ENCODE data around the gene TNIK. TPM values are rescaled to one million over a fixed set of nuclear protein-coding genes. Genes with fewer than 3 reads are reported as not detected.

The TNIK gene
- total RNA-seq, 1 experiment from 2014 or later, result 0.69 TPM

DNA sequence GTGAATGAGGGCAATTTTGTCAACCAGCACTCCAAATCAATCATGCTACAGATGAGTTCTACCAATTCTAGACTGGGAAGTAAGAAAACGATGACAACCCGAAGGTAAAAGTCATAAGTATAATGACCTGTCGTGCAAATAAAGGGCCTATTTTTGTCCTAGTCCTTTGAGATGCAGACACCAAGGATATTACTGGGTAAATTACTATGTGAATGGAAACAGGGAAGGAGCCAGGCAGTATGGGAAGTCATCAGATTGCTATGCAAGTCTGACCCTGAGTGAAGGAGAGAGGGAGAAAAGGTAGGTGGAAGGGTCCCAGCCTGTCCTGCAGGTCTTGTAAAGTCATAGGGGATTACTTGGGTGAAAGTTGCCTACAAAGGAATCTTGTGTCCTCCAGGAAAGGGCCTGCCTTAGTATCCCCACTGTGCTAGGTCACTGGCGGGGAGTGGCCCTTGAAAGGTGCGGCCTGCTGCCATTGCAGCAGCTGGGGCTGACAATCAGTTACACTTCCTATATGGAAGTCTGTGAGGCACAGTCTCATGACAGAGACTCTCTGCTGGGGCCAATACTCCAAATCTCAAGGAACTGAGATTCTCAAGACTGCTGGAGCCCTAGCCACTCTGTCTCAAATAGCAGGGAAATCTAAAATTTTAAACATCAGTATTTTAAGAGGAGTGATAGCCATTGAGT is 283.8 kb downstream of the TNIK start:
- Histone ChIP-seq H3K4me3 (ENCODE audit: low read depth, low read length, poor library complexity, severe bottlenecking) (no peak overlapping the region), H3K27me3 (replicated peaks; ENCODE audit: insufficient read depth, low read depth, low read length, poor library complexity) (no peaks in the 10 kb centered on the region), H3K9me3 (ENCODE audit: low read depth, low read length, poor library complexity, severe bottlenecking) (no peaks in the 10 kb centered on the region), H3K36me3 (ENCODE audit: insufficient read depth, low read length, poor library complexity, severe bottlenecking) (no peaks in the 10 kb centered on the region), H3K4me1 (ENCODE audit: insufficient read depth, low read length, poor library complexity, severe bottlenecking) (no peaks in the 10 kb centered on the region), H3K27ac (ENCODE audit: low read depth, low read length, poor library complexity, severe bottlenecking) (no peak overlapping the region)
- no peak for DNase-seq (ENCODE audit: low spot score)
- TF ChIP-seq, protein P1, sequence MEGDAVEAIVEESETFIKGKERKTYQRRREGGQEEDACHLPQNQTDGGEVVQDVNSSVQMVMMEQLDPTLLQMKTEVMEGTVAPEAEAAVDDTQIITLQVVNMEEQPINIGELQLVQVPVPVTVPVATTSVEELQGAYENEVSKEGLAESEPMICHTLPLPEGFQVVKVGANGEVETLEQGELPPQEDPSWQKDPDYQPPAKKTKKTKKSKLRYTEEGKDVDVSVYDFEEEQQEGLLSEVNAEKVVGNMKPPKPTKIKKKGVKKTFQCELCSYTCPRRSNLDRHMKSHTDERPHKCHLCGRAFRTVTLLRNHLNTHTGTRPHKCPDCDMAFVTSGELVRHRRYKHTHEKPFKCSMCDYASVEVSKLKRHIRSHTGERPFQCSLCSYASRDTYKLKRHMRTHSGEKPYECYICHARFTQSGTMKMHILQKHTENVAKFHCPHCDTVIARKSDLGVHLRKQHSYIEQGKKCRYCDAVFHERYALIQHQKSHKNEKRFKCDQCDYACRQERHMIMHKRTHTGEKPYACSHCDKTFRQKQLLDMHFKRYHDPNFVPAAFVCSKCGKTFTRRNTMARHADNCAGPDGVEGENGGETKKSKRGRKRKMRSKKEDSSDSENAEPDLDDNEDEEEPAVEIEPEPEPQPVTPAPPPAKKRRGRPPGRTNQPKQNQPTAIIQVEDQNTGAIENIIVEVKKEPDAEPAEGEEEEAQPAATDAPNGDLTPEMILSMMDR (conservative IDR thresholded peaks at IDR 0.05; ENCODE audit: low read depth, low read length), result no peak
- no peak for TF ChIP-seq EZH2 (IDR thresholded peaks at IDR 0.05; ENCODE audit: borderline replicate concordance, low read depth, low read length, poor library complexity, severe bottlenecking)
- no TSS peak for BruUV-seq (replicated peaks)
- CTCF ChIA-PET, result no interaction called here
- intact Hi-C loops (cut with micrococcal nuclease; ENCODE audit: unreplicated experiment), result no loop called here
- POLR2A ChIA-PET (ENCODE audit: low non-redundant PET), result no interaction called here

DNA sequence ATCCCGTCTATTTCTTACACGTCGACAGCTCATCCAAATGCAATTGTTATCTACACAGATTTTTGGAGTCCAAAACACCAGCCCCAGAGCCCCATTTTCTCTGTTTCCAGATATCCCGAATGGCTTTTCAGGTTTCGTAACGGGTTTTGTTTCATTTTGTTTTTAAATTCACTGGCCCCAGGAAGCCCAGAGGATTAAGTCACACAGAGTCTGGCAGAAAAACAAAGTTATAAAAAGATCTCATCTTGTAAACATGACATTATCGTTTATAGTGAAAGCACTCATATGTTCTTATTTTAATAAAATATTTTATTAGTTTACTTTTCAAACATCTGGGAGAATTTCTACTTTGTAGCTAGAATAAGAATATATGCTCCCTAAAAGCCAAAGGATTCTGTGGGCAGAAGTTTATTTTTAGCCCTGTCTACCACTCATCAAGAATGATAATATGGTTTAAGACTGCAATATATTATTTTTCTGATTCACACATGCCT is 284.4 kb downstream of the TNIK start:
- Histone ChIP-seq H3K9me3 (ENCODE audit: low read depth, low read length, poor library complexity, severe bottlenecking) (no peaks in the 10 kb centered on the region), H3K4me1 (ENCODE audit: insufficient read depth, low read length, poor library complexity, severe bottlenecking) (no peaks in the 10 kb centered on the region), H3K4me3 (ENCODE audit: low read depth, low read length, poor library complexity, severe bottlenecking) (no peak overlapping the region), H3K27me3 (replicated peaks; ENCODE audit: insufficient read depth, low read depth, low read length, poor library complexity) (no peaks in the 10 kb centered on the region), H3K27ac (ENCODE audit: low read depth, low read length, poor library complexity, severe bottlenecking) (no peak overlapping the region), H3K36me3 (ENCODE audit: insufficient read depth, low read length, poor library complexity, severe bottlenecking) (no peaks in the 10 kb centered on the region)
- no peak for DNase-seq (ENCODE audit: low spot score)
- ChIA-PET POLR2A (ENCODE audit: low non-redundant PET) (no interaction called here), CTCF (no interaction called here)
- TF ChIP-seq, protein P1 (conservative IDR thresholded peaks at IDR 0.05; ENCODE audit: low read depth, low read length), result no peak
- no peak for TF ChIP-seq EZH2 (IDR thresholded peaks at IDR 0.05; ENCODE audit: borderline replicate concordance, low read depth, low read length, poor library complexity, severe bottlenecking)
- BruUV-seq (replicated peaks), result no TSS peak
- intact Hi-C loops (cut with micrococcal nuclease; ENCODE audit: unreplicated experiment), result no loop called here

DNA sequence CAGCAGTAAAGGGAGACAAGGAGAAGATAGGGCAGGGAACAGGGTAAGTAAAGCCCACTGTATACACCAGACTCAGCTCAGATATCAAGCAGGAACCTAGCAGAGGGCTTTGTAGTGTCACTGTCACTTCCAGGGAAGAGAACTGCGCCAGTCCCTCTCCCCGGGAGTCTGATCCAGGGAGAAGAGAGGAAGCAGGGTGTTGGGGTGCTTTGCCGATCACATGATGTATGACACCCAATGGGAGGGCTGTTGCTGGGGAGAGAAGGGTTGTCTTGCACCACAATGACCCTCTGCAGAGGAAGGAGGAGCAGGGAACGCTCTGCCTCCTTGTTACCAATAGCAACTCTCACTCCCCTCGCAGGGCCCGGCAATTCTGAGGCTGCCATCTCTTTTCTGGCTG is 286.5 kb downstream of the TNIK start:
- TF ChIP-seq, protein P1 (conservative IDR thresholded peaks at IDR 0.05; ENCODE audit: low read depth, low read length), result no peak
- no peak for TF ChIP-seq EZH2 (IDR thresholded peaks at IDR 0.05; ENCODE audit: borderline replicate concordance, low read depth, low read length, poor library complexity, severe bottlenecking)
- CTCF ChIA-PET, result no interaction called here
- Histone ChIP-seq H3K4me1 (ENCODE audit: insufficient read depth, low read length, poor library complexity, severe bottlenecking) (no peaks in the 10 kb centered on the region), H3K36me3 (ENCODE audit: insufficient read depth, low read length, poor library complexity, severe bottlenecking) (no peaks in the 10 kb centered on the region), H3K27ac (ENCODE audit: low read depth, low read length, poor library complexity, severe bottlenecking) (no peak overlapping the region), H3K4me3 (ENCODE audit: low read depth, low read length, poor library complexity, severe bottlenecking) (no peak overlapping the region), H3K27me3 (replicated peaks; ENCODE audit: insufficient read depth, low read depth, low read length, poor library complexity) (no peaks in the 10 kb centered on the region), H3K9me3 (ENCODE audit: low read depth, low read length, poor library complexity, severe bottlenecking) (no peaks in the 10 kb centered on the region)
- POLR2A ChIA-PET (ENCODE audit: low non-redundant PET), result no interaction called here
- DNase-seq (ENCODE audit: low spot score), result no peak
- intact Hi-C loops (cut with micrococcal nuclease; ENCODE audit: unreplicated experiment), result no loop called here
- no TSS peak for BruUV-seq (replicated peaks)

Data from A673 (cell line).